ENCODE measurements around the gene FAM161A. TPM values are rescaled to one million over a fixed set of nuclear protein-coding genes. Genes with fewer than 3 reads are reported as not detected.

FAM161A gene
- total RNA-seq, 4 donors from 2014 or later: 0.96 to 1.9 (median 1.2) TPM; not detected in 1

- Histone ChIP-seq H3K27ac (no peak overlapping the region), H3K4me3 (no peak overlapping the region), H3K4me1 (no peaks in the 10 kb centered on the region), H3K9me3 (no peaks in the 10 kb centered on the region), H3K36me3 (no peaks in the 10 kb centered on the region), H3K27me3 (no peaks in the 10 kb centered on the region)
- WGBS, 2 donors (ENCODE audit: low coverage in 1 of 2): 0 to 28% methylated on average over 1 to 20 of the region's 20 CpGs
- peak; percentile 65 for DNase-seq
- peak; percentile 52 to 70 (median 68) for TF ChIP-seq CTCF (IDR thresholded peaks at IDR 0.05)
- TF ChIP-seq EP300 (IDR thresholded peaks at IDR 0.05; ENCODE audit: low read depth): no peak
- TF ChIP-seq POLR2AphosphoS5 (IDR thresholded peaks at IDR 0.05): no peak
- no peak for TF ChIP-seq POLR2A (IDR thresholded peaks at IDR 0.05)
- intact Hi-C loops (cut with DNase I; ENCODE audit: low total_unique reads): no loop called here
- in situ Hi-C loops (cut with MboI; ENCODE audit: low pct_ligation_motif_present in 1 of 4, low pct_unique_long_range_greater_than_20kb in 1 of 4, low sequenced_read_pairs in 3 of 4): no loop called here
These were observed 60.4 kb downstream of the FAM161A start for GRCh38 chr2:61793389-61793836.

GRCh38 chr2:61792355-61792890, 61.4 kb downstream of the FAM161A start:
- TF ChIP-seq POLR2AphosphoS5 (IDR thresholded peaks at IDR 0.05) (no peak), EP300 (IDR thresholded peaks at IDR 0.05; ENCODE audit: low read depth) (no peak), CTCF (IDR thresholded peaks at IDR 0.05) (no peak), POLR2A (IDR thresholded peaks at IDR 0.05) (no peak)
- DNase-seq: no peak
- Histone ChIP-seq H3K27me3 (no peaks in the 10 kb centered on the region), H3K27ac (no peak overlapping the region), H3K4me3 (no peak overlapping the region), H3K9me3 (no peaks in the 10 kb centered on the region), H3K4me1 (no peaks in the 10 kb centered on the region), H3K36me3 (no peaks in the 10 kb centered on the region)
- 89% methylated on average over 3 to 4 of the region's 4 CpGs for WGBS, 2 donors (ENCODE audit: low coverage in 1 of 2)
- in situ Hi-C loops (cut with MboI; ENCODE audit: low pct_ligation_motif_present in 1 of 4, low pct_unique_long_range_greater_than_20kb in 1 of 4, low sequenced_read_pairs in 3 of 4) (no loop called here), intact Hi-C loops (cut with DNase I; ENCODE audit: low total_unique reads) (no loop called here)

GRCh38 chr2:61789807-61790602, 63.9 kb downstream of the FAM161A start:
- DNase-seq: no peak
- Histone ChIP-seq H3K4me1 (no peaks in the 10 kb centered on the region), H3K27me3 (no peaks in the 10 kb centered on the region), H3K27ac (no peak overlapping the region), H3K4me3 (no peak overlapping the region), H3K36me3 (no peaks in the 10 kb centered on the region), H3K9me3 (no peaks in the 10 kb centered on the region)
- TF ChIP-seq EP300 (IDR thresholded peaks at IDR 0.05; ENCODE audit: low read depth): no peak
- TF ChIP-seq POLR2AphosphoS5 (IDR thresholded peaks at IDR 0.05): no peak
- TF ChIP-seq POLR2A (IDR thresholded peaks at IDR 0.05): no peak
- no peak for TF ChIP-seq CTCF (IDR thresholded peaks at IDR 0.05)
- intact Hi-C loops (cut with DNase I; ENCODE audit: low total_unique reads) (no loop called here), in situ Hi-C loops (cut with MboI; ENCODE audit: low pct_ligation_motif_present in 1 of 4, low pct_unique_long_range_greater_than_20kb in 1 of 4, low sequenced_read_pairs in 3 of 4) (no loop called here)
- 75 to 84% methylated on average over 8 of the region's 8 CpGs for WGBS, 2 donors (ENCODE audit: low coverage in 1 of 2)

- WGBS, 2 donors (ENCODE audit: low coverage in 1 of 2): 79 to 83% methylated on average over 4 of the region's 4 CpGs
- DNase-seq: no peak
- Histone ChIP-seq H3K9me3 (no peaks in the 10 kb centered on the region), H3K27ac (no peak overlapping the region), H3K27me3 (no peaks in the 10 kb centered on the region), H3K4me1 (no peaks in the 10 kb centered on the region), H3K36me3 (no peaks in the 10 kb centered on the region), H3K4me3 (no peak overlapping the region)
- in situ Hi-C loops (cut with MboI; ENCODE audit: low pct_ligation_motif_present in 1 of 4, low pct_unique_long_range_greater_than_20kb in 1 of 4, low sequenced_read_pairs in 3 of 4) (no loop called here), intact Hi-C loops (cut with DNase I; ENCODE audit: low total_unique reads) (no loop called here)
- TF ChIP-seq CTCF (IDR thresholded peaks at IDR 0.05) (no peak), EP300 (IDR thresholded peaks at IDR 0.05; ENCODE audit: low read depth) (no peak), POLR2AphosphoS5 (IDR thresholded peaks at IDR 0.05) (no peak), POLR2A (IDR thresholded peaks at IDR 0.05) (no peak)
These were observed 65.8 kb downstream of the FAM161A start for GRCh38 chr2:61787941-61788563.
